ENCODE measurements around the gene EML1.

The EML1 gene

DNA sequence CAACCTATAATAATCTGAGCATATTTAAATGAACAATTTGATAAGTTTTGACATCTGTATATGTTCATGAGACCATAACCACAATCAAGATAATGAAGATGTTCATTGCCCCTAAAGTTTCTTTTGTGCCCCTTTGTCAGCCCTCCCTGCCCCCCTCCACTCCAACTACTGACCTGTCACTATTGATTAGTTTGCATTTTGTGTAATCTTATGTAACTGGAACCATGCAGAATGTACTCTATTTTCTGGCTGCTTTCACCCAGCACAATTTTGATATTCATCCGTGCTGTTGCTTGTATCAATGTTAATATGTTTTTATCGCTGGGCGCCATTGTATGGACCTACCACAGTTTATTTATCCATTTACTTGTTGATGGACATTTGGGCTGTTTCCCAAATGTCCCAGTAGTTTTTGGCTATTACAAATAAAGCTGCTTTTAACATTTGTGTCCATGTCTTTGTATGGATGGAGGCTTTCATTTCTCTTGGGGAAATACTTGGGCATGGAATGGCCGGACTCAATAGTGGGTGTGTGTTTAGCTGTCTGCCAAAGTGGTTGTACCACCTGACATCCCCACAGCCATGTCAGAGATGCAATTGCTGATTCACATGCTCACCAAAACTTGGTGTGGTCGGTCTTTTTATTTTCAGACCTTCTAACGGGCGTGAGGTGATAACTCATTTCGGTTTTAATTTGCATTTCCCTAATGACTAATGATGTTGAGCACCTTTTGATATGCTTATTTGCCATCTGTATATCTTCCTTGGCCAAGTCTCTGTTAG is 38.9 kb downstream of the EML1 start:
- no peak for DNase-seq

DNA sequence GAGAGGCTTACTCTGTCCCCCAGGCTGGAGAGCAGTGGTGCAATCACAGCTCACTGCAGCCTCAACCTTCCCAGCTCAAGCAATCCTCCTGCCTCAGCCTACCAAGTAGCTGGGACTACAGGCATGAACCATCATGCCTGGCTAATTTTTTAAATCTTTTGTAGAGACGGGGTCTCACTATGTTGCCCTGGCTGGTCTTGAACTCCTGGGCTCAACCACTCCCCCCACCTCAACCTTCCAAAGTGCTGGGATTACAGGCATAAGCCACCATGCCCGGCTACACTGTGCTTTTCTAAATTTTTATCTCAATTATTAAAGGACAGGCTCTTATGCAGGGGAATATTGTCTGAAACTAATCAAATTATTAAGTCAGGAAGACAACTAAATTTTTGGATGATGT is 44.6 kb downstream of the EML1 start:
- DNase-seq = no peak

DNA sequence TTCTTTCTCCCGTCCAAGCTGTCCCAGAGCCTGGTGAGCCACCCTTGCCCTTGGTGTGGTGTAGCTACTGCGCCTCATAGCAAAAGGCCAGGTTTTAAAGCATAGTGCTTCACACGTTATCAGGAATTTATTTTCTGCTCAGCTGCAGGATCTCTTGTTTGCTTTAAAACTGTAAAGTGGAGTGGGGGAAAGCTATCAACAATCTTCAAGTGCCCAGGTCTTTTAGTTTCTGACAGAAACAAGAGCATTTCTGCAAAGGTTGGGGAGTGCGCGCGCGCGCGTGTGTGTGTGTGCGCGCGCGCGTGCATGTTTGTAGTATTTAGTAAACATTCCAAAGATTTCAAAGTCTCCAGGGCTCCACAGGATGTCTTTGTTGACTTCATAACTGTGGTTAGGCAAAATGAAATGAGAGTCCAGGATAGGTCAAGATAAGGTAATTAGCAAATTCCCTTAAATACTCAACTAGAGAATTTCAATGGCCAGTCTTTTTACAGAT is 45.5 kb downstream of the EML1 start:
- DNase-seq = no peak

DNA sequence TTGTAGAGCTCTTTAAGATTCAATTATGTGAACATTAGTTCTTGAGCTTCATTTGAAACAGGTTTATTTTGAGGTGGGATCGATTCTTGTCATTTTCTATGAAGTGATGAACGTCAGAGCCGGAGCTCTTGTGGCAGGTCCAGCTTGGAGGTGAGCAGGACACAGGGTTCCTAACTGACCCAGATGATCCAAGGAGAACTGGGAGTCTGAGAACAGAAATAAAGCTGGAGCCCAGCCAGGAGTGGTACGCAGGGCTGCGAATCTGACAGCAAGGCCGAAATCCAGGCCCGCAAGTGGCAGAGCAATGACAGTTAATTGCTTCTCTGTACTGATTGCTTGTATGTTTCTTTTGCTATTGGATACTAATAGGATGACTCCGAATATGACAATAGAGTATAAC is 46.5 kb downstream of the EML1 start:
- no peak for DNase-seq

DNA sequence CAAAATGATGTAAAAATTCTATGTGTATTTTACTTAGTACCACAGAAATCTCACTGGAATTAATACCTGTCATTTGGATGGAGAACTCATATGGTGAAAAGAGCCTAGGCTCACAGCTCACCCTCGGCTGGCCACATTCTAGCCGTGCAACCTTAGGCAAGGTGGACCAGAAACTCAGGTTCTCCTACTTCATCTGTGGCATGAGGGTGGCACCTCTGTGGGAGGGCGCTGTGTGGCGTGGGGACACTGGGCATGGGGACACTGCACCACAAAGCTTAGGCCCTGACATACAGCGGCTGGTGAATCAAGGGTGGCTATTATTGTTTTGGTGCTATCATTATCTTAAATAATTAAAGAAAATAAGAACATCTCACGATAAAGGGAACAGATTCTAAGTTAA is 47.1 kb downstream of the EML1 start:
- no peak for DNase-seq

DNA sequence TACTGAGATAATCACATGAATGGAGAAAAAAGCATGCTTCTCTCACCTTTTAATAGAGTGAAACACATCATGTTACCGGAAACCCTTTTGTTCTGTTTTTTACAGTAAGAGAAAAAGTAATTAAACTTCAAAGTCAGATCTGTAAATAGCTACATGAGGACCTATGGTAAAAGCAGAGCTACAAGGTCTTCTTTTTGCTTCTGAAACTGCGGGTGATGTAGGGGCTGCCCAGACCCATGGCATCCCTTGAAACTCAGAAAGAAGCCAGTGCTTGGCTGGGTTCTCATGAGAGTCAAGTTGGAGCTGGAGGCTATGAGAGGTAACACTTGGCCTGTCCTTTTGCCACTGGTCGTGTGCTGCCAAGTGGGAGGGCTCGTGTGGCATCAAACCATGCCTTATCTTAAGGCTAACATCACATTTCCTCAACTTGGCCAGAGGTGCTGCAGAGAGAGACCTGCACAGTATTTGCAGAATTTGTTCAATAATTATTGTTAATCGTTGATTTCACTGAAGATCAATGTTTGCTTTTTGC is 47.6 kb downstream of the EML1 start:
- no peak for DNase-seq

DNA sequence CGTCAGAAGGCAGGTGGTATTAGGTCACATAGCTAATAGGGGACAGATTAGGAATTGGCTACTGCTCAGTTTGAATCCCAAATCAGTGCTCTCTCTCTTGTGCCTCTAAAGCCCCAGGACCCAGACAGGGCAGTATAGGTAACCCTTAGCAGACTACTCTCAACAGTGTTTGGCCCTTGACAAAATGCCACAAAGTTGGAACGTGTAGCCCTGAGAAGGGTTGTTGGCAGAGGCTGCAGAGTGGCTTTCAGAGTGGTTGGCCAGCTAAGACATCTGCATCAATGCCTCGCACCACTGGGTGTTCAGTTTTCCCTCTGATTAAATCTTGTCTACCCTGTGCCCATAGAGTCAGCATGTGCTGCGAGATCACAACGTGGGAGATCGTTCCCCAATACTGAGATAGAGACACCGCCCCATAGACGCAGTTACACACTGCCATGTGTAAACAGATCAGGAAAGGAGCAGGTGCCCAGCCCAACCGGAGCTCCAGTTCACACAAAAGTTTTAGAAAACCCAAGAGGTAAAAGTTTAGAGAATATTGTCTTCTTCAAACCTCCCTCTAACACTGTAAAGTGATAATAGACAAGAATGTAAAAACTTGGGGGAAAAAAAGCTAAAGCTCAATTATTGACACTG is 48.3 kb downstream of the EML1 start:
- no peak for DNase-seq

DNA sequence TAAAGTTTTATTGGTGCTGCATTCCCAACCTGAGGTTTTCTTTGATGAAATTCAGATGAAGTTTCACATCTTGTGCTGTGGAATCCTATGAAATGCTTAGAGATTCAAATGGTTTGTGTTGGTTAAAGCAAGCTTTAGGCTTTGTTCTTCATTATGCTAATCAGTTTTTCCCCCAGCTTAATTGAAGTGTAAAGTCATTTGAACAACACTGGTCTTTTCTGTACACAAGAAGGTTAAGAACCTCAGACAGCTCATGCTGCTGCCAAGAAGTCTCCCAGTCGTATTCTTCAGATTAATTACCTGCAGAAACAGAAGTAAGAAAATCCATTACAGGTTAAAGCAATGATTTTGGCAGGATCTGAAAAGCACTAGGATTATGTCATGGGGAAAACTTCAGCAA is 48.9 kb downstream of the EML1 start:
- no peak for DNase-seq

DNA sequence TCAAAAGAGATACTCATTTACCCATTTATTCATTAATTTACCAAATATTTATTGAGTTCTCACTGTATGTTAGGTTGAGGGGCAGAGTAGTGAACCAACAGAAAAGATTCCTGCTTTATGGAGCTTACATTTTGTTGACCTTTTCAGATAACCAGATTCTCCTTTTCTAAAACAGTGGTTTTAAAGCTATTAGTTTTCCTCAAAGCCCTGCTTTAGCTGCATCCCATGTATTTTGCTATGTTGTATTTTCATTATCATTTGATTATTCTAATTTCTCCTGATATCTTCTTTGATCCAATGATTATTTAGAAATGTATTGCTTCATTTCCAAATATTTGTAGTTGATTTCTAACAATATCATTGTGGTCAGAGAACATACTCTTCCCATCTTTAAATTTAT is 53.6 kb downstream of the EML1 start:
- no peak for DNase-seq

DNA sequence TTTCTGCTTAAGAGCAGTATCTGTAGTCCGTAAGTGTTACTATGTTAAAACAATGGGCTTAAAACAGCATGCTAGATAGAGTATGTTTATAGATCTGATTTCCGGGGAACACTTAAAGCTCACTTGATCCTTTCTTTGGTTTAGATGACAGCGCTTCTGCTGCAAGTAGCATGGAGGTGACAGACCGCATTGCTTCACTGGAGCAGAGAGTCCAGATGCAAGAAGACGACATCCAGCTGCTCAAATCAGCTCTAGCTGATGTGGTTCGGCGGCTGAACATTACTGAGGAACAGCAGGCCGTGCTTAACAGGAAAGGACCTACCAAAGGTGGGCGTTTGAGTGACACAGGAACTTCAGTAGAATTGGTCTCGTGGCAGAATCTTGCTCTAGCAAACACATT is 57.5 kb downstream of the EML1 start:
- DNase-seq = no peak

DNA sequence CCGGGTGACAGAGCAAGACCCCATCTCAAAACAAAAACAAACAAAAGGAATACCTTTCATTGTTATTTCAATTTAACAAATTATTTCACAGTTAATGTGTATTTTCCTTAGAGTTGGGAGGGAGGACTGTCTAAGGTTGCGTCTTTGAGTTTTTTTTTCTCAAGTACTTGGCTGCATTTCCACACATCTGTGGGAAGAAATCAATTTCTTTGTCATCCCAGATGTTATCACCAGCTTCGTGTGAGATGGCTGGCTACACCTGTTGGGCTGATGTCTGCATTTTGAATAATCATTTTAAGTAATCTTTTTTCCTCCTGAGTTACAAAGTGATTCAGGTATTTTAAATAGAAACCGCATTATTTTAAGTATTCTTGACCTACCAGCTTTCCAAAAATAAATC is 59.4 kb downstream of the EML1 start:
- DNase-seq = no peak

DNA sequence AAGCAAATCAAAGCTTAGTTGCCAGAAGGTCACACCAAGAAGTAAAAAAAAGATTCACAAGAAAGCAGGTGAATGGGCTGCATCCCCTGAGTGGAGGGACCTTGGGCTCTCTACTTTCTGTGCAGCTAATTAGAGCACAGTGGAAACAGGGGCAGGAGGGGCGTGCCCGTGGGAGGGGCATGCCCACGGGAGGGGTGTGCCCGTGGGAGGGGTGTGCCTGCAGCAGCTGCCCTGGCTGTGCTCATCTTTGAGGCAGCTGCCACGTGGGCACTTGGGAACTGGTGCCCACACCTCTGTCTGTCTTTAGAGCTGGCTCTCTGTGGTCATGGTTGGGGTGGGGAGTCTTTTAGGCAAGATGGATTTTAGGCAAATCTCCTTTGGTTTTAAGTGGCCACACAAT is 60.0 kb downstream of the EML1 start:
- DNase-seq = peak; percentile 5

DNA sequence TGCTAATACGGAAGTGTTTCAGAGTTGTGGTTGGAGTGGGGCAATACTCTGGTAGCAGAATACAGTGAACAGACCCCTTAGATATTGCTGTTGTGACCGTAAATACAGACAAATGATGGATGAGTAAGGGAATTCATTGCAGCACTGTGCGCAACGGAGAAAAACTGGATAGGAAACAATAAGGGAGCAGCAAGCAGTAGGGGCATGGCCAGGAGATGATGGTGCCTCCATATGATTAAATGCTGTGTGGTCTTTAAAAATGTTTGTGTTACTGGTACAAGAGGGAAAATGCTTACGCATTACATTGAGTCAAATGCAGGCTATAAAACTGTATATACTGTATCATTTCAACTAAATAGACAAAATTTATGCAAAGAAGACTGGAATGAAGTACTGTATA is 61.6 kb downstream of the EML1 start:
- no peak for DNase-seq

DNA sequence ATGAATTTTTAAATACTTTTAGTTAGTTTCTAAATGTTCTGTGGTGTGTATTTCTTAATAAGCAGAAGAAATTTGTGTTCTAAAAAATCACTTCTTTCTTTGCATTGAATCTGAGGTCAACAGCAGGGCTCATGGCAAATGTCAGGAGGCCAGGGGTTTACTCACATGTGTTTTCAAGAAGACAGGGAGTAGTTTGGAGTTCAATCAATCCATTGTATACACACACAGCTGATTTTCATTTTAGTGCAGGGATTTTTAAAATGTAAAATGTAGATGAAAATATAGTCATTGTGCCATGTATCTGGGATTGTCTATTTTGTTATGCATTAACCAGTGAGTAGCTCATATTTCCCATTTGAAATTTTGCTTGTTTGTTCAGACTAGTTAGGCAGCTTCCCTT is 62.1 kb downstream of the EML1 start:
- no peak for DNase-seq

DNA sequence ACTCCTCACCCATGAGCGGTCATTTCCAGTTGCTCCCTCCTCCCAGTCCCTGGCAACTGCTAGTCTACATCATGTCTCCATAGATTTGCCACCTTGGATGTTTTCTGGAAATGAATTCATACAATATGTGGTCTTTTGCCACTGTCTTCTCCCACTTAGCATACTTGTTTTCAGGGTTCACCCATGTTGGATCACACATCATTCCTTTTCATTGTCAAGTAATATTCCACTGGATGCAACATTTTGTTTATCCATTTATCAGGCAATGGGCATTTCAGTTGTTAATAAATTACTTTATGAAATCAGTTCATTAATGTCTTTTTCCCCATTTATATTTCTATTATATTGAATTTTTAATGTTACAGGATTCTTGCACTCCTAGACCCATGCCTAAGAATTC is 64.3 kb downstream of the EML1 start:
- DNase-seq = no peak

DNA sequence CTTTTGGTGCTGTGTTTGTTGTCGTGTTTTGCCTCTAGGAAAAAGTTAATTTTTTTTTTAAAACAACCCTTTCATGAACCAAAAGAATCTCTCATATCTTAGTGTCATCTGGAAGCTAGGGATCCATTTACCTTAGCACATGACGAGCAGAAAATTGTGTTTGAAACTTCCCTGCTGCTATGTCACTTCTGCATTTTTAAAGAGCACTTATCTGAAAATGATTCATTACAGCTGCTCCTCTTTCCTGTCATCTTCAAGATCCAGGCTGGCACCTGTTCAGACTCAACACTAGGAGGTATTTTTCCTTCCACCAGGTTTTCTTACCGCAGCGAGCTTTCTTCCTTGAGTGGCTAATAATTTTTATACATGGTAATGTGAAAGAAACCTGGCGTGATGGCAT is 67.0 kb downstream of the EML1 start:
- DNase-seq = no peak

DNA sequence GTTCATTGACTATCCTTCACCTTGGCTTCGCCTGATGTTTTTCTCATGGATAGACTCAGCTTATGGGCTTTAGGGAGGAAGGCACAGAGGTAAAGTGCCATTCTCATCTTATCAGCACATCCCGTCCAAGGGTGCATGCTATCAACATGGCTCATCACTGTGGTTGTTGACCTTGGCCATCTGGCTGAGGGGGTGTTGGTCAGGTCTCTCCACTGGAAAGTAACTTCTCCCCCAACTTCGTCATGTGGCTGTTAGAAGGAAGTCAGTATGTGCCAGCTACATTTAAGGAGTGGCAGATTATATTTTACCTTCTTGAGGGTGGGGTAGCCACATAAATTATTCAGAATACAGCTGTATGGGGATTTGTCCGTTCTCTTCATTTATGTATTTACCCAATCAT is 68.9 kb downstream of the EML1 start:
- no peak for DNase-seq

DNA sequence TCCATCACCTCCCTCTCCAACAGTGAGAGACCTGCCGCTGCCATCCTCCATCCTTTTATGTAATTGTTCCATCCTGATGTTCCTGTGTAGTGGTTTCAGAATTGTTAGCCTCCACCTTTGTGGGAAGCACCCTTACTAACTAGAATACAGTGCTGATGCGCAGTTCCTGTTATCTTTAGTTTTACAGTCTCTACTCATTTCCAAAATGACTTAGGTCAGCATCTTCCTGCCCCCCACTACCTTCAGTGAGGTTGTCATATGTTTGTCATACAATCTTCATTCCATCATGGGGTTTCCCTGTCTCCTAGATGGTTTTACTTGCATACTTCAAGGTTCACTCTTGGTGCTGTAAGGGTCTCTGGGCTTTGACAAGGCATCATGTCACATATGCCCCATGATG is 69.8 kb downstream of the EML1 start:
- no peak for DNase-seq

DNA sequence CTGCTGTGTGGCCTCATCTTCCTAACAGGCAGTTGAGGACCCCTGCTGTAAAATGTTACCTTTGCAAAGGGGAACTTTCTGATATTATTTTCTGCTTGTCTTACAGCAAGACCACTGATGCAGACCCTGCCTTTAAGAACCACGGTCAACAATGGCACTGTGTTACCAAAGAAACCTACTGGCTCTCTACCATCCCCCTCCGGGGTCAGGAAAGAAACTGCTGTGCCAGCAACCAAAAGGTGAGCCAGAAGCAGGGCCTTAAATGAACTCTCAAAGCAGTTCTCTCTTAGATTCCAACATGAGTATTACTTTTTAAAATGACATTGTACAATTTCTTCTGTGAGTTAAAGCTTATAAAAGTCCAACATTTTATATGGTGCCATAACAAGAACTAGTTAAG is 72.2 kb downstream of the EML1 start:
- DNase-seq = no peak

DNA sequence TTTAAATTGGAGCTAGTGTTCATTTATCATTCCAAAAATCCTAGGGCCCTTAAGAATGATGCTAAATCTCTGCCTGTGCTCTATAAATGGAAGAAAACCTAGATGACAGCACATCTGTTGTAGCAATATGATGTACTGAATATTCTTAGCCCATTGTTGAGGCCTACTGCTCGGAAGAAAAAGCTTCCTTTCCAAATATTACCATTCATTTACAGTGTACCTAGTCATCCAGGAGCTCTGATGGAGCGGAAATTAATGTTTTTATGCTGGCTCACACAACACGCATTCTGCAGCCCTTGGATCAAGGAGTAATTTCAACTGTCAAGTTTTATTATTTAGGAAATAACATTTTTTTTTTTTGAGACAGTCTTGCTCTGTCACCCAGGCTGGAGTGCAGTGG is 77.4 kb downstream of the EML1 start:
- DNase-seq = no peak

DNA sequence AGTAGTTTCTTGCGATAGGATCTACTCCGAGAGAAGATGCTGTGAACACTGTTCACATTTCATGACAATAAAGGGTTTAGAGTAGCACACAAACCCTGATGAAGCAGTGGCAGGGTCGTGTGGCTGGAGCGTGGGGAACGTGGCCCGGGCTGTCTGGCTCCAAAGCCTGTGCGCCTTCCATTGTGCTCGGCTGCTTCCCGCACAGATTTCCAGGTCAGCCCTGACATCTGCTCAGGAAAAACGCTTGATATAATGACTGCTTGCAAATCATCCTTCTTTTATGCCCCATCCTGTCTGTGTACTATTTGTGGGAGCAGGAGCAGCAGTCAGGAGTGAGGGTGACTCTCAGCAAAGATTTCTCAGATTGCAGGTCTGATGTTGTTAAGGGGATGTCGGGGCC is 78.6 kb downstream of the EML1 start:
- no peak for DNase-seq

DNA sequence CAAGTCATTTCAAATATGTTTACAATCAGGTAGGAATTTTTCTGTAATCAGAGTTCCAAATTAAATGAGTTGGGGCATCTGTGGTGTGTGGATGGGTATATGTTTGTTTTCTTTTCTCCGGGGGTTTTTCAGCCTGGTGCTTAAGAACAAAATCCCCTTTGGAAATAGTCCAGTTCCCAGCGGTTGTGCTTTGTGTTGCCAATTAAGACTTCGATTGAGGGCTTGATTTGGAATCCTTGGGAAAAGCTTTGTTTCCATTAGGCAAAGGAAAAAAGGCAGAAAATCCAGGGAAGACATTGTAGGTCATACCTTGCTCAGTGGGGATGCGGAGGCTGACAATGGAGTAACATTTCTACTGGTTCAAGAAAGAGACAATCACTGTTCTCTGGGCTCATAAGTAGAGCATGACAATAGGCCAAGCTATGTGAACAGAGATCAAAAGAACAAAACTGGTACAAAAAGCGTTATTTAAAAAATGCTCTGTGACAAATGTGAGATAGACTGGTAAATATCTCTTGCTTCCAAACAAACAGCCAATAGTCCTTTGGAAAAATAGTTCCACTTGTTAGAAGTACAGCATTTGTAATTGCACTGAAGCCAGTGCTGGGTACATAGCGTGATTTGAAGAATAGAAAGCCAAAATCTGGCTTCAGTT is 79.7 kb downstream of the EML1 start:
- no peak for DNase-seq

DNA sequence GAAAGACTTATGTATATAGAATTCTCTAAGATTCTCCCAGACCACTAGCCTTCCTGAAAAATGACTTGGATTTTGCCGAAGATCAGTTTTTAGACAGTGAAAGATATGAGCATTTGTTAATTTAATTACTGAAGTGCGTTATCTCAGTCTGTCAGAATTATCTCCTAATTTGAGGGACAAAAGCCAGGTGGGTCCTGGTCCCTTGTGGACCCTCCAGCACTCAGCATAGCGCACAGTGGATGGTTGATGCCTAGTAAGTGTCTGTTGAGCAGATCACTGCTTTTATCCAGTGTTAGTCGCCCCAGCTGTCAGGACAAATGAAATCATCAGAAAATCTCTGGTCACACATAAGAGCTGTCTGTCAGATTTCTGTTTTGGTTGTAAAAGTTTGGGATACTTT is 80.4 kb downstream of the EML1 start:
- DNase-seq = no peak

DNA sequence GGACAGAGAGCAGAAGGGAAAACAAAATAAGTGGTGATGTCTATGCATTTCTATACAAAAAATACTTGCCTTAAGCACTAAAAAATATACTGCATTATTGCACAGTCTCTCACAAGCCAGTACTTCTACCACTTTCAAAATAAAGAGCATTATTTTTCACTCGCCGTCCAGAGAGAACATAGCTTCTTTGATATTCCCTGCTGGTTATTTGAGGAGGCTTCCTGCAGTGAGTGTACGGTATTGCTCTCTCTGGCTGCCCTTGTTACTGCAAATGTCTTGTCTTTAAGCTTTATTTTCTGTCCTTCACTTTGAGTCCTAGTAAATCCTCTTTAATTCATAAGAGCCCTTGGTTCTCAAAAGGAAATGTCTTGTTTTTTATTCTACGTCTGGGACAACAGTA is 81.1 kb downstream of the EML1 start:
- DNase-seq = no peak

Measured in activated CD4-positive, alpha-beta T cell treated with anti-CD3 and anti-CD28 coated beads for 48 hours (primary cell).